GM12878 (cell line): ENCODE results near the gene GLIPR2. TPM values are rescaled to one million over a fixed set of nuclear protein-coding genes. Genes with fewer than 3 reads are reported as not detected.
A peak's percentile ranks its signal among the peaks of the same experiment; 100 is the strongest.

ENCODE experiments used
- ATAC-seq: fragments of 200-7000 bp; cut with Tn5 transposase; 3 replicates; pipeline ENCODE4 v1.9.1; 2020; ENCODE audit warnings: mild to moderate bottlenecking, moderate library complexity
- BruUV-seq: library from RNA; stranded (reverse); fragments of 400-500 nt; replicated peaks from 2 replicates; lab custom pipeline; 2021; lab: Mats Ljungman, UMichigan
- CTCF ChIA-PET: fragments of 300-600 bp; sonication (Branson Sonifier 250); formaldehyde crosslinking; extraction: SDS; loops from one replicate; lab custom pipeline; 2021; ENCODE audit warnings: inconsistent platforms; lab: Yijun Ruan, JAX
- POLR2A ChIA-PET: fragments of 350-600 bp; formaldehyde crosslinking; extraction: SDS; loops from one replicate; lab custom pipeline; 2021; ENCODE audit warnings: inconsistent platforms; lab: Charles Lee
- RAD21 ChIA-PET: fragments of 300-600 bp; sonication (Branson Sonifier 250); formaldehyde crosslinking; loops from one replicate; lab custom pipeline; 2023; ENCODE audit warnings: antibody characterized with exemption; ENCODE audit not compliant: unreplicated experiment; lab: Charles Lee
- SMC1A ChIA-PET: fragments of 300-600 bp; sonication (Branson Sonifier 250); formaldehyde crosslinking; loops from one replicate; lab custom pipeline; 2023; ENCODE audit not compliant: unreplicated experiment, uncharacterized antibody; lab: Charles Lee
- DNase-seq: peaks from one replicate; pipeline ENCODE4 v3.0.0-alpha.2; 2011; ENCODE audit warnings: low read depth, low spot score
- FAIRE-seq: peaks from 3 replicates; lab custom pipeline; 2011; peaks lifted over from hg19 to GRCh38; lab: Jason Lieb, UNC
- H2AFZ ChIP-seq: 2 replicates; pipeline ENCODE4 v1.6.0; 2011; ENCODE audit warnings: low read depth, low read length, control low read depth; ENCODE audit not compliant: control insufficient read depth
- H3K27ac ChIP-seq: 2 replicates; pipeline ENCODE4 v1.5.1; 2011; ENCODE audit warnings: control low read depth; ENCODE audit not compliant: control insufficient read depth, insufficient read depth
- H3K27me3 ChIP-seq, 2 experiments: replicated peaks in 1 of 2; 2 replicates each; pipeline versions ENCODE4 v1.6.0 to v1.6.1; 2011; ENCODE audit warnings: low read length in 1 of 2; ENCODE audit not compliant: control insufficient read depth in 2 of 2, insufficient read depth in 2 of 2
- H3K36me3 ChIP-seq, 2 experiments: 2 replicates each; pipeline ENCODE4 v1.5.1; 2011; ENCODE audit warnings: low read length in 1 of 2; ENCODE audit not compliant: control insufficient read depth in 2 of 2, insufficient read depth in 2 of 2
- H3K4me1 ChIP-seq: 2 replicates; pipeline ENCODE4 v1.6.1; 2011; ENCODE audit warnings: mild to moderate bottlenecking, low read length, moderate library complexity, mixed read lengths; ENCODE audit not compliant: control insufficient read depth, insufficient read depth
- H3K4me2 ChIP-seq: 2 replicates; pipeline ENCODE4 v1.6.0; 2011; ENCODE audit warnings: control low read depth; ENCODE audit not compliant: control insufficient read depth, insufficient read depth
- H3K4me3 ChIP-seq: fragments of 200-600 bp; sonication (generic); 2 replicates; pipeline ENCODE4 v1.5.1; 2016
- H3K79me2 ChIP-seq: 2 replicates; pipeline ENCODE4 v1.6.0; 2011; ENCODE audit warnings: low read length; ENCODE audit not compliant: control insufficient read depth, insufficient read depth
- H3K9ac ChIP-seq: 2 replicates; pipeline ENCODE4 v1.8.0; 2011; ENCODE audit warnings: low read length, control low read depth, mixed read lengths; ENCODE audit not compliant: control insufficient read depth, insufficient read depth
- H3K9me3 ChIP-seq: replicated peaks from 3 replicates; pipeline ENCODE4 v1.5.1; 2011; ENCODE audit warnings: mild to moderate bottlenecking, low read length; ENCODE audit not compliant: control insufficient read depth, insufficient read depth
- H4K20me1 ChIP-seq: 2 replicates; pipeline ENCODE4 v1.6.0; 2011; ENCODE audit not compliant: control insufficient read depth, insufficient read depth
- ASH2L ChIP-seq: fragments of 300-600, 200-600 bp; sonication (generic); IDR thresholded peaks from 2 replicates; pipeline ENCODE4 v1.6.1; 2017; ENCODE audit warnings: low read depth, mild to moderate bottlenecking, borderline replicate concordance
- HDAC6 ChIP-seq: fragments of 200-600 bp; sonication (generic); IDR thresholded peaks from one replicate; pipeline ENCODE4 v1.8.0; 2017; ENCODE audit warnings: antibody characterized with exemption; ENCODE audit not compliant: unreplicated experiment
- POU2F2 ChIP-seq: IDR thresholded peaks from 3 replicates; pipeline ENCODE4 v1.6.1; 2011; ENCODE audit warnings: low read depth, mild to moderate bottlenecking, low read length, borderline replicate concordance
- RAD51 ChIP-seq: fragments of 450-650 bp; IDR thresholded peaks from 2 replicates; pipeline ENCODE4 v1.6.1; 2016; ENCODE audit warnings: moderate library complexity, mild to moderate bottlenecking, inconsistent platforms
- SMARCA5 ChIP-seq: fragments of 450-650 bp; IDR thresholded peaks from 2 replicates; pipeline ENCODE4 v1.6.1; 2017; ENCODE audit warnings: mild to moderate bottlenecking
- SUPT20H ChIP-seq: IDR thresholded peaks from 2 replicates; pipeline ENCODE4 v1.6.1; 2011; ENCODE audit warnings: low read depth, mild to moderate bottlenecking, low read length, moderate library complexity, borderline replicate concordance; ENCODE audit not compliant: control insufficient read depth
- YY1 ChIP-seq: IDR thresholded peaks from 2 replicates; pipeline ENCODE4 v1.6.1; 2011; ENCODE audit warnings: low read depth, mild to moderate bottlenecking, low read length
- ZNF207 ChIP-seq: fragments of 450-650 bp; IDR thresholded peaks from 2 replicates; pipeline ENCODE4 v1.6.1; 2014; ENCODE audit warnings: antibody characterized with exemption, mild to moderate bottlenecking, borderline replicate concordance
- ZNF622 ChIP-seq: fragments of 450-650 bp; IDR thresholded peaks from 2 replicates; pipeline ENCODE4 v1.6.1; 2017; ENCODE audit warnings: mild to moderate bottlenecking, inconsistent platforms
- WGBS: methylation state at CpG from one replicate; pipeline ENCODE4 v1.1.6; 2016; ENCODE audit warnings: low lambda C conversion rate; ENCODE audit not compliant: insufficient replicate concordance, insufficient coverage; ENCODE audit errors: missing lambda C conversion rate; 5-methylcytosine and 5-hydroxymethylcytosine counted together
- in situ Hi-C: fragments of 300-500 bp; cut with MboI; formaldehyde crosslinking; loops from 9 replicates; pipeline ENCODE4 v1.14.3; 2018; ENCODE audit warnings: mixed read lengths
- intact Hi-C: fragments of 100-400 bp; cut with micrococcal nuclease; formaldehyde crosslinking; loops from one replicate; pipeline ENCODE4 v1.14.2; 2022; ENCODE audit not compliant: unreplicated experiment
- polyA plus RNA-seq, 11 experiments: library from polyadenylated mRNA; depleted of rRNA in 4 of 11; unstranded in 6 of 11; stranded (reverse) in 5 of 11; fragments of >200 nt; fragmentation: Nextera tagmentation in 4 of 11; fragmentation: Illumina TruSeq in 1 of 11; extraction: Ambion mirVana in 4 of 11; extraction: Trizol in 1 of 11; gene quantifications; 1 replicate in 1 of 11; 2 replicates in 10 of 11; pipeline versions ENCODE4 v1.2.1 to v1.2.3, GENCODE V29; 2011 to 2016; ENCODE audit warnings: inconsistent platforms in 2 of 11, missing spikeins in 2 of 11, low read depth in 1 of 11
- total RNA-seq, 4 experiments: library from RNA; depleted of rRNA in 3 of 4; stranded (reverse); fragments of >200 nt in 3 of 4; fragmentation: Illumina TruSeq in 1 of 4; extraction: Trizol in 1 of 4; gene quantifications; 2 replicates each; pipeline versions ENCODE4 v1.2.1 to v1.2.3, GENCODE V29; 2013 to 2021
- TF ChIP-seq, protein P1 (sequence below): fragments of 450-650 bp; IDR thresholded peaks from 2 replicates; pipeline ENCODE4 v1.6.1; 2014; ENCODE audit warnings: mild to moderate bottlenecking
- TF ChIP-seq, protein P2 (sequence below): fragments of 450-650 bp; IDR thresholded peaks from 2 replicates; pipeline ENCODE4 v1.6.1; 2017; ENCODE audit warnings: antibody characterized with exemption, mild to moderate bottlenecking, moderate library complexity

Gene GLIPR2
- total and polyA plus RNA-seq, 10 of the 15 experiments (the other 5 are each of a cell fraction or from before 2014, with no cell fraction given) = 0.41 to 3.5 (median 2.2) TPM

DNA sequence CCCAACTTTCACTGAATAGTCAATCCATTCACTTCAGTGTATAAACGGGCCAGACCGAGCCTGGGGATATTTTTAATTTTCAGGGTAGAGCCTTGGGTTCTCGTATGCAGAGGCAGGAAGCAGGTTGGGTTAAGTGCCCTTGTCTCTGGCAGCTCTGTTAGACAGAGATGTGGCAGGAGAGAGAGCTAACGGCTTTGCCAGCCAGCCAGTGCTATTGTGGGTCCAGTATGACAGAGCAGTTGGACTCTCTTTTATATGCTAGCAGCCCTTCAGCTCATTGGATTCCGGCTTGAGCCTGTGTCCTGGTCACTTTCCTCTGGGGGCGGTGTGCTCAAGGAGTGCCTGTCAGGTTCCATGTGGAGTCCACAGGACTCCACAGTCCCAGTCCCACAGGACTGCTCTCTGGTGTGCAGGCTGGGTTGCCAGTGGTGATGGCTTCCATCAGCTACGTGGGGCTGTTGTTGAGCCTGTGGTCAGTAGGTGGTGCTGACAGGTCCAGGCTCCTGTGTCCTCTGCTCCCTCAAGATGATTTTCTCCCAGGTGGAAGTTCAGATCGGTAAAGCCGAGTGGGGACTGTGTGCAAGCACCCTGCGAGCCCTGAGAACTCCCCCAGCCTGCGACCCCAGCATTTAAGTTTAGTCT is 68.5 kb downstream of the GLIPR2 start:
- no peaks in the 10 kb centered on the region for H3K9me3 ChIP-seq
- peaks cover 6% of the 10 kb centered on the region for H3K79me2 ChIP-seq
- H3K4me2 ChIP-seq = no peak overlapping the region
- SMC1A ChIA-PET = interaction anchor here (1.8 kb wide), 1 partner anchor 11 kb away, joined by 8 read pairs; no protein-coding TSS in a partner anchor
- CTCF ChIA-PET = interaction anchor here (0.9 to 1.2 kb wide), 2 partner anchors 12 to 14 kb away, joined by 3 to 4 read pairs; partner anchors contain the start of gene CLTA
- H3K9ac ChIP-seq = no peak overlapping the region
- RAD21 ChIA-PET = no interaction called here
- ATAC-seq = peak; percentile 37; the same call in 2 of the 3 replicates
- peaks cover 3% of the 10 kb centered on the region; the same call in 1 of the 2 replicates for H3K4me1 ChIP-seq
- in situ Hi-C loops = no loop called here
- WGBS = 80% methylated on average over 11 of the region's 11 CpGs
- no peak for TF ChIP-seq ZNF622
- POLR2A ChIA-PET = interaction anchor here (0.7 to 1.9 kb wide), 2 partner anchors 15 kb away, joined by 4 to 6 read pairs; no protein-coding TSS in a partner anchor
- H3K27me3 ChIP-seq = no peaks in the 10 kb centered on the region
- peaks cover 7% of the 10 kb centered on the region; the same call in 1 of the 2 replicates for H4K20me1 ChIP-seq
- no peak overlapping the region for H2AFZ ChIP-seq
- no TSS peak for BruUV-seq
- H3K27ac ChIP-seq = no peak overlapping the region
- peaks cover 20 to 56% of the 10 kb centered on the region in 2 experiments for H3K36me3 ChIP-seq
- no peak for DNase-seq
- FAIRE-seq = no peak
- H3K4me3 ChIP-seq = no peak overlapping the region
- intact Hi-C loops = no loop called here

DNA sequence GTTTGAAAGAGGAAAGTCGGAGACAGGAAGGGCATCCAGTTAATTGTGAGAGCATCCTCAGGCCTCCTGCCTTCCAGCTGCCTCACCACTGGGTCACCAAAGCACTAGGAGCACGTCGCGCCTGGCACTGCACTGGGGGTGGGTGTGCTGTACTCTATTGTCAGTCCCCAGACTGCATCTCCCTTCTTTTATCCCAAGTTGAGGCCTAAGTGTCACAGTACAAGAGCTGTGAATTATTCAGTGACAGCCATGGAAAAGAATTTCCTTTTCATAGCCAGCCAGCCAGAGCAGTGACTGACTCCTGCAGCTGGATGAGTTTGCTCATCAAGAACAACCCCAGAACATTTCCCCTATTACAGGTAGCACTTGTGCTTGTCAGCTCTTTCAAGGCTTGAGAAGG is 70.5 kb downstream of the GLIPR2 start:
- FAIRE-seq = no peak
- peaks cover 12% of the 10 kb centered on the region; the same call in 1 of the 2 replicates for H4K20me1 ChIP-seq
- H2AFZ ChIP-seq = no peak overlapping the region
- H3K27me3 ChIP-seq = no peaks in the 10 kb centered on the region
- intact Hi-C loops (no loop called here), in situ Hi-C loops (no loop called here)
- POLR2A ChIA-PET = interaction anchor here (0.6 kb wide), 1 partner anchor 8 kb away, joined by 4 read pairs; no protein-coding TSS in a partner anchor
- no peaks in the 10 kb centered on the region for H3K9me3 ChIP-seq
- RAD21 ChIA-PET = interaction anchor here (0.9 kb wide), 1 partner anchor 16 kb away, joined by 4 read pairs; the partner anchor contains the start of gene CLTA
- no TSS peak for BruUV-seq
- SMC1A ChIA-PET = interaction anchor here (1.4 kb wide), 1 partner anchor 8 kb away, joined by 3 read pairs; no protein-coding TSS in a partner anchor
- H3K36me3 ChIP-seq = peaks cover 23 to 60% of the 10 kb centered on the region in 2 experiments
- H3K4me2 ChIP-seq = no peak overlapping the region
- H3K27ac ChIP-seq = no peak overlapping the region; the same call in 1 of the 2 replicates
- CTCF ChIA-PET = interaction anchor here (0.6 to 2.4 kb wide), 4 partner anchors 13 to 122 kb away, joined by 3 to 12 read pairs (median 4); partner anchors contain the start of gene CLTA
- H3K4me3 ChIP-seq = no peak overlapping the region
- WGBS = 95% methylated on average over 4 of the region's 4 CpGs
- no peak for DNase-seq
- ATAC-seq = no peak
- H3K79me2 ChIP-seq = peaks cover 6% of the 10 kb centered on the region
- no peak overlapping the region for H3K9ac ChIP-seq
- H3K4me1 ChIP-seq = peaks cover 3% of the 10 kb centered on the region; the same call in 1 of the 2 replicates
- TF ChIP-seq ASH2L (no peak), ZNF207 (no peak), SMARCA5 (no peak), SUPT20H (no peak), POU2F2 (no peak), HDAC6 (no peak), RAD51 (no peak), YY1 (no peak)
- TF ChIP-seq, protein P1, sequence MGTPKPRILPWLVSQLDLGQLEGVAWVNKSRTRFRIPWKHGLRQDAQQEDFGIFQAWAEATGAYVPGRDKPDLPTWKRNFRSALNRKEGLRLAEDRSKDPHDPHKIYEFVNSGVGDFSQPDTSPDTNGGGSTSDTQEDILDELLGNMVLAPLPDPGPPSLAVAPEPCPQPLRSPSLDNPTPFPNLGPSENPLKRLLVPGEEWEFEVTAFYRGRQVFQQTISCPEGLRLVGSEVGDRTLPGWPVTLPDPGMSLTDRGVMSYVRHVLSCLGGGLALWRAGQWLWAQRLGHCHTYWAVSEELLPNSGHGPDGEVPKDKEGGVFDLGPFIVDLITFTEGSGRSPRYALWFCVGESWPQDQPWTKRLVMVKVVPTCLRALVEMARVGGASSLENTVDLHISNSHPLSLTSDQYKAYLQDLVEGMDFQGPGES = no peak
- TF ChIP-seq, protein P2, sequence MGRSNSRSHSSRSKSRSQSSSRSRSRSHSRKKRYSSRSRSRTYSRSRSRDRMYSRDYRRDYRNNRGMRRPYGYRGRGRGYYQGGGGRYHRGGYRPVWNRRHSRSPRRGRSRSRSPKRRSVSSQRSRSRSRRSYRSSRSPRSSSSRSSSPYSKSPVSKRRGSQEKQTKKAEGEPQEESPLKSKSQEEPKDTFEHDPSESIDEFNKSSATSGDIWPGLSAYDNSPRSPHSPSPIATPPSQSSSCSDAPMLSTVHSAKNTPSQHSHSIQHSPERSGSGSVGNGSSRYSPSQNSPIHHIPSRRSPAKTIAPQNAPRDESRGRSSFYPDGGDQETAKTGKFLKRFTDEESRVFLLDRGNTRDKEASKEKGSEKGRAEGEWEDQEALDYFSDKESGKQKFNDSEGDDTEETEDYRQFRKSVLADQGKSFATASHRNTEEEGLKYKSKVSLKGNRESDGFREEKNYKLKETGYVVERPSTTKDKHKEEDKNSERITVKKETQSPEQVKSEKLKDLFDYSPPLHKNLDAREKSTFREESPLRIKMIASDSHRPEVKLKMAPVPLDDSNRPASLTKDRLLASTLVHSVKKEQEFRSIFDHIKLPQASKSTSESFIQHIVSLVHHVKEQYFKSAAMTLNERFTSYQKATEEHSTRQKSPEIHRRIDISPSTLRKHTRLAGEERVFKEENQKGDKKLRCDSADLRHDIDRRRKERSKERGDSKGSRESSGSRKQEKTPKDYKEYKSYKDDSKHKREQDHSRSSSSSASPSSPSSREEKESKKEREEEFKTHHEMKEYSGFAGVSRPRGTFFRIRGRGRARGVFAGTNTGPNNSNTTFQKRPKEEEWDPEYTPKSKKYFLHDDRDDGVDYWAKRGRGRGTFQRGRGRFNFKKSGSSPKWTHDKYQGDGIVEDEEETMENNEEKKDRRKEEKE = no peak
